Retinal pigment epithelial cell (primary cell): ENCODE results near the gene SP7.

Source experiments
- DNase-seq: peaks from one replicate; pipeline ENCODE4 v3.0.0-alpha.2; 2010; ENCODE audit warnings: low read depth
- H3K4me3 ChIP-seq: 2 replicates; pipeline ENCODE4 v1.5.1; 2011; ENCODE audit warnings: mild to moderate bottlenecking, low read length, control low read depth, moderate library complexity
- CTCF ChIP-seq: conservative IDR thresholded peaks from 2 replicates; pipeline ENCODE4 v1.5.1; 2011; ENCODE audit warnings: low read depth, low read length, control low read depth, inconsistent platforms

SP7 gene

GRCh38 chr12:53326460-53327185 is 9.5 kb downstream of the SP7 start:
- DNase-seq = no peak
- no peak overlapping the region for H3K4me3 ChIP-seq
- TF ChIP-seq CTCF = no peak

- H3K4me3 ChIP-seq = peak overlapping the region; percentile 49
- no peak for DNase-seq
- no peak for TF ChIP-seq CTCF
These were observed 10.6 kb downstream of the SP7 start for GRCh38 chr12:53325511-53326061.

- H3K4me3 ChIP-seq = peak overlapping the region; percentile 49
- peak; percentile 63 for TF ChIP-seq CTCF
- DNase-seq = no peak
These were observed 11.2 kb downstream of the SP7 start for GRCh38 chr12:53324779-53325510.

GRCh38 chr12:53324113-53324778 is 11.9 kb downstream of the SP7 start:
- peak; percentile 1 for TF ChIP-seq CTCF
- H3K4me3 ChIP-seq = peak overlapping the region; percentile 49
- no peak for DNase-seq

GRCh38 chr12:53320352-53321195 is 15.6 kb downstream of the SP7 start:
- DNase-seq = no peak

More at GRCh38 chr12:53320352-53321195, 15.6 kb downstream of the SP7 start:
- TF ChIP-seq CTCF = no peak
- peak overlapping the region; percentile 97 for H3K4me3 ChIP-seq
